ENCODE measurements around the gene PHF21A. TPM values are rescaled to one million over a fixed set of nuclear protein-coding genes. Genes with fewer than 3 reads are reported as not detected.
"Not testable (repeated sequence)": the region's sequence is repeated elsewhere in the genome, so short reads cannot be mapped to it uniquely, and the experiment has no call there.

Gene PHF21A
- total RNA-seq, 1 donor from 2014 or later = 33.7 TPM

DNA sequence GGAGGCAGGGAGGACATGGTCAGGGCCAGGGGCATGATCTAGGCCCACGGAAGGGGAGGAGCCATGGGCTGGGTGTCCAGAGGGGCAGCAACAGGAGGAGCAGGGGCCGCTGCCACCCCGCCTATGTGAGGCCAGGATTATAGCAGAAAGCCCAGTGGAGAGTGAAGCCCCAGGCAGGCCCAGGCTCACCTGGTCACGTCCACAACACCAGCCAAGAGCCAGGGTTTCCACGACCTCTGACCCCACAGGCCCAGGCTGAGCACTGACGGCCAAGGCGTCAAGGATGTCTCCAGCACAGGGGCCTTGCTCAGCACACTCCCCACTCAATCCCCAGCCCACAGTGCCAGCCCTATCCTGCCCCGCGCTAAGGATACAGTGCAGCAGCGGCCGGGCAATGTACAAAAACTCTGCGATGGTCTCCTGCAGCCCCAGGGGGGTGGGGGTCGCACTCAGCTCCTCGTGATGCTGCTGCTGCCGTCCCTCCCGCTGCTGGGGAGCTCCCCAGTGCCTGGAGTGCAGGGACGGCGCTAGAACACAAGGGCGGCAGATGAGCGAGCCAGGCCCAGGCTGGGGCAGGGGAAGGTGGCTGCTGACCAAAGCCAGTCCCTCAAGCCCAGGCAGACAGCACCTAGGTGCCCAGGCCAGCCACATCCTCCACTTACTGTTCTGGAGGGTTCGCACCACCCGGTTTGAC, 207.2 kb downstream of the PHF21A start:
- Mint-ChIP-seq H3K27me3 (no peaks in the 10 kb centered on the region), H3K4me1 (peaks cover 17% of the 10 kb centered on the region), H3K27ac (no peak overlapping the region), H3K36me3 (ENCODE audit: low read depth) (peaks cover 29% of the 10 kb centered on the region), H3K4me3 (no peak overlapping the region), H3K9me3 (no peaks in the 10 kb centered on the region)
- intact Hi-C loops (cut with micrococcal nuclease) = no loop called here
- no peak for DNase-seq

DNA sequence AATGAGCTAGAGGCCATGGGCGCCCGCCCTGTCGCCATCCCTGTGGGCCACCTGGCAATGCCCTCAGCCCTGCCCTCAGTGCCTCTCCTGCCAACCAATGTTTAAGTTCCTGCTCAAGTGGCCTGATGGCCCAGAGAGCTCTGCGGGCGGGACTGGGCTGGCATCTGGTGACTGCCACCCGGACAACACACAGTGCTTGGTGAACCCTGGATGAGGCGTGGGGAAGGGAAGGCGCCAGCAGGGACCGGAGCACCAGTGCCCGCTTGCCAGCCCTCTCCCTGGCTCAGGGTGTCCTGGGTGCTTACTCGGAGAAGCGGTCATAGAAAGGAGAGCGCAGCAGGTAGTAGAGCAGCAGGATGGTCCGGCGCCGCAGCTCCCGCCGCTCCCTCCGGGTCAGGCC, 207.7 kb downstream of the PHF21A start:
- Mint-ChIP-seq H3K4me3 (no peak overlapping the region), H3K27ac (no peak overlapping the region), H3K9me3 (no peaks in the 10 kb centered on the region), H3K4me1 (peaks cover 13% of the 10 kb centered on the region), H3K27me3 (no peaks in the 10 kb centered on the region), H3K36me3 (ENCODE audit: low read depth) (peaks cover 29% of the 10 kb centered on the region)
- DNase-seq = no peak
- intact Hi-C loops (cut with micrococcal nuclease) = no loop called here

GRCh38 chr11:45910623-45911022, 210.6 kb downstream of the PHF21A start:
- no peaks in the 10 kb centered on the region for H3K9me3 Mint-ChIP-seq
- intact Hi-C loops (cut with micrococcal nuclease) = no loop called here
- no peak overlapping the region for H3K4me3 Mint-ChIP-seq
- peaks cover 1% of the 10 kb centered on the region for H3K4me1 Mint-ChIP-seq
- H3K27me3 Mint-ChIP-seq = no peaks in the 10 kb centered on the region
- no peak overlapping the region for H3K27ac Mint-ChIP-seq
- peaks cover 23% of the 10 kb centered on the region for H3K36me3 Mint-ChIP-seq (ENCODE audit: low read depth)
- no peak for DNase-seq

DNA sequence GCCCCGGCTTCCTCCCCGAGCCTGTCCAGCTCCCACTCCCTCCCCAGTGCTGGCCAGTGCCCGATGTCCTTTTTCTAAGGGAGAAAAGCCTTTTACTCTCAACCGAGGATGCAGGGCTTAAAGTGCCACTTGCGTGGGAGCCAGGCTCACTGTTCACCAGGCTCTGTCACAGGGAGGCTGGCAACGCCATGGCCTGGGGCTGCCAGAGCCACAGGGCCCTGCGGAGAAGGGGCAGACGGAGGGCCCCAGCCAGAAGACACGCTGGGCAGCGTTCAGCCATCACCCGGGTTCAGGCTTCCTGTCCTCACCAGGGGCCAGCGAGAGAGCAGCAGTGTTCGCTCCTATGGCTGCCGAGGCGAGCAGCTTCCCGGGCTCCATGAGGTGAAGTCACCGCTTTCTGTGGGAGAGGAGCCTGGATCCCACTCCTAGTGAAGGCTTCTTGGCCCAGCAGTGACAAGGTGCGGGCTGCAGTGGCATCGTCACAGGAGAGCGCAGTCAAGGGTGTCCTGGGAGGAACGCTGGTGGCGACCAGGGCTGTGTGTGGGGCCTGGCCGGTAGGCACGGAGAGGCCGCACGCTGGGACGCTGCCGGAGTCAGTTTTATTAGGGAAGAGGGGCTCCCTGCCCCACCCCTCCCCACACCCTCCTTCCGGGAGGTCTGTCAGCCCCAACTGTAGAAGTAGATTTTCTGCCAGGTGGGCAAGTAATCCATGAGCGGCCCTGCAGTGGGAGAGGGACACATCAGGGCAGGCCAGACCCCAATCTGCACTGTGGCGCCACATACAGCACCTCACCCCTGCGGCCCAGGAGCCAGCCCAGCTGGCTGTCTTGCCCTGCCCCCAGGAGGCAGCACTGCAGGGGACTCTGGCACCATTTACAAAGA, 211.4 kb downstream of the PHF21A start:
- intact Hi-C loops (cut with micrococcal nuclease) = no loop called here
- no peaks in the 10 kb centered on the region for H3K27me3 Mint-ChIP-seq
- no peak overlapping the region for H3K4me3 Mint-ChIP-seq
- H3K9me3 Mint-ChIP-seq = no peaks in the 10 kb centered on the region
- H3K27ac Mint-ChIP-seq = no peak overlapping the region
- no peak for DNase-seq
- peaks cover 17% of the 10 kb centered on the region for H3K36me3 Mint-ChIP-seq (ENCODE audit: low read depth)
- H3K4me1 Mint-ChIP-seq = no peaks in the 10 kb centered on the region

- intact Hi-C loops (cut with micrococcal nuclease) = no loop called here
- Mint-ChIP-seq H3K27me3 (no peaks in the 10 kb centered on the region), H3K4me3 (no peak overlapping the region), H3K27ac (no peak overlapping the region), H3K9me3 (no peaks in the 10 kb centered on the region), H3K36me3 (ENCODE audit: low read depth) (peaks cover 12% of the 10 kb centered on the region), H3K4me1 (no peaks in the 10 kb centered on the region)
- no peak for DNase-seq
These were observed 213.3 kb downstream of the PHF21A start for GRCh38 chr11:45907911-45908370.

GRCh38 chr11:45906965-45907611, 214.2 kb downstream of the PHF21A start, which contains the start of gene FREY1:
TSS of gene FREY1 (minus strand) at chr11:45907271. CDS start at chr11:45907245, 26 bp downstream.
- intact Hi-C loops (cut with micrococcal nuclease) = no loop called here
- Mint-ChIP-seq H3K9me3 (no peaks in the 10 kb centered on the region), H3K36me3 (ENCODE audit: low read depth) (peaks cover 12% of the 10 kb centered on the region), H3K27me3 (no peaks in the 10 kb centered on the region), H3K4me3 (no peak within 1 kb of the TSS), H3K4me1 (no peaks in the 10 kb centered on the region), H3K27ac (peak within 1 kb of the TSS; percentile 20)
- DNase-seq = no peak

DNA sequence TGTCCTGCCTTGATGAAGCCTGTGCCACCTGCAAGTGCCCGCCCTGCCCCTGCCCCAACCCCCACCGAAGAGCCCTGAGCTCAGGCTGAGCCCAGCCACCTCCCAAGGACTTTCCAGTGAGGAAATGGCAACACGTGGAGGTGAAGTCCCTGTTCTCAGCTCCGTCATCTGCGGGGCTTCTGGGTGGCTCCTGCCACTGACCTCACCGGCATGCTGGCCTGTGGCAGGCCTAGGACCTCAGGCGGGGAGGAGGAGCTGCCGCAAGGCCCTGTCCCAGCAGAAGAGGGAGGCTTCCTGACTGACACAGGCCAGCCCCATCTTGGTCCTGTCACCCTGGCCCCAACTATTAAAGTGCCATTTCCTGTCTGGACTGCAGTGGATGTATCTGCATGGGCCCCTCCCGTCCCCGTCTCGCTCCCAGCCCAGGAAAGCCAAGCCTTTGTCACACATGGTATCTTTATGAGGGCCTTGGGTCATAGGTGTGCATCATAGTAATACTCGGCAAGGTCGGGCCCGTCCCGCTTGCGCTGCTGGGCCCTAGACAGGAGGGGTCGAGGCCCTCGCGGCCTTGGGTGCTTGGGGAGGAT, 215.1 kb downstream of the PHF21A start:
- Mint-ChIP-seq H3K27me3 (peaks cover 5% of the 10 kb centered on the region), H3K4me3 (no peak overlapping the region), H3K4me1 (no peaks in the 10 kb centered on the region), H3K27ac (no peak overlapping the region), H3K9me3 (no peaks in the 10 kb centered on the region), H3K36me3 (ENCODE audit: low read depth) (peaks cover 6% of the 10 kb centered on the region)
- intact Hi-C loops (cut with micrococcal nuclease) = no loop called here
- no peak for DNase-seq

DNA sequence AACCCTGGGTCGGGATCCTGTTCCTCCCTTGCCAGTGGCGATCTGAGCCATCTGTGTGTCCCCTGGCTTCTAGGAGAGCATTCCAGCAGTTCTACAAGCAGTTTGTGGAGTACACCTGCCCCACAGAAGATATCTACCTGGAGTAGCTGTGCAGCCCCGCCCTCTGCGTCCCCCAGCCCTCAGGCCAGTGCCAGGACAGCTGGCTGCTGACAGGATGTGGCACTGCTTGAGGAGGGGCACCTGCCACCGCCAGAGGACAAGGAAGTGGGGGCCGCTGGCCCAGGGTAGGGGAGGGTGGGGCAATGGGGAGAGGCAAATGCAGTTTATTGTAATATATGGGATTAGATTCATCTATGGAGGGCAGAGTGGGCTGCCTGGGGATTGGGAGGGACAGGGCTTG, 215.7 kb downstream of the PHF21A start:
- H3K27me3 Mint-ChIP-seq = peaks cover 11% of the 10 kb centered on the region
- intact Hi-C loops (cut with micrococcal nuclease); H3K4me3 Mint-ChIP-seq; H3K4me1 Mint-ChIP-seq; DNase-seq; H3K36me3 Mint-ChIP-seq (ENCODE audit: low read depth); H3K9me3 Mint-ChIP-seq; H3K27ac Mint-ChIP-seq: not testable (repeated sequence)

GRCh38 chr11:45905095-45905494, 216.2 kb downstream of the PHF21A start:
- peaks cover 14% of the 10 kb centered on the region for H3K27me3 Mint-ChIP-seq
- peaks cover 2% of the 10 kb centered on the region for H3K36me3 Mint-ChIP-seq (ENCODE audit: low read depth)
- no peak overlapping the region for H3K27ac Mint-ChIP-seq
- DNase-seq = no peak
- H3K9me3 Mint-ChIP-seq = no peaks in the 10 kb centered on the region
- no peak overlapping the region for H3K4me3 Mint-ChIP-seq
- intact Hi-C loops (cut with micrococcal nuclease) = no loop called here
- no peaks in the 10 kb centered on the region for H3K4me1 Mint-ChIP-seq

- intact Hi-C loops (cut with micrococcal nuclease) = no loop called here
- peaks cover 14% of the 10 kb centered on the region for H3K27me3 Mint-ChIP-seq
- H3K4me3 Mint-ChIP-seq = no peak overlapping the region
- no peaks in the 10 kb centered on the region for H3K9me3 Mint-ChIP-seq
- no peak for DNase-seq
- no peaks in the 10 kb centered on the region for H3K4me1 Mint-ChIP-seq
- H3K27ac Mint-ChIP-seq = no peak overlapping the region
- H3K36me3 Mint-ChIP-seq (ENCODE audit: low read depth) = no peaks in the 10 kb centered on the region
These were observed 216.8 kb downstream of the PHF21A start for GRCh38 chr11:45904309-45904915.

GRCh38 chr11:45902452-45903380, 218.5 kb downstream of the PHF21A start:
- H3K9me3 Mint-ChIP-seq = no peaks in the 10 kb centered on the region
- DNase-seq = no peak
- H3K27me3 Mint-ChIP-seq = peaks cover 25% of the 10 kb centered on the region
- intact Hi-C loops (cut with micrococcal nuclease) = no loop called here
- no peaks in the 10 kb centered on the region for H3K36me3 Mint-ChIP-seq (ENCODE audit: low read depth)
- H3K4me1 Mint-ChIP-seq = peaks cover 2% of the 10 kb centered on the region
- no peak overlapping the region for H3K4me3 Mint-ChIP-seq
- no peak overlapping the region for H3K27ac Mint-ChIP-seq

- DNase-seq = no peak
- intact Hi-C loops (cut with micrococcal nuclease) = no loop called here
- H3K4me3 Mint-ChIP-seq = no peak overlapping the region
- H3K4me1 Mint-ChIP-seq = peaks cover 2% of the 10 kb centered on the region
- no peaks in the 10 kb centered on the region for H3K36me3 Mint-ChIP-seq (ENCODE audit: low read depth)
- H3K27me3 Mint-ChIP-seq = peaks cover 31% of the 10 kb centered on the region
- no peak overlapping the region for H3K27ac Mint-ChIP-seq
- no peaks in the 10 kb centered on the region for H3K9me3 Mint-ChIP-seq
These were observed 219.6 kb downstream of the PHF21A start for GRCh38 chr11:45901626-45902025.
